ENCODE results near the gene ZC3H7B.

The ZC3H7B gene

DNA sequence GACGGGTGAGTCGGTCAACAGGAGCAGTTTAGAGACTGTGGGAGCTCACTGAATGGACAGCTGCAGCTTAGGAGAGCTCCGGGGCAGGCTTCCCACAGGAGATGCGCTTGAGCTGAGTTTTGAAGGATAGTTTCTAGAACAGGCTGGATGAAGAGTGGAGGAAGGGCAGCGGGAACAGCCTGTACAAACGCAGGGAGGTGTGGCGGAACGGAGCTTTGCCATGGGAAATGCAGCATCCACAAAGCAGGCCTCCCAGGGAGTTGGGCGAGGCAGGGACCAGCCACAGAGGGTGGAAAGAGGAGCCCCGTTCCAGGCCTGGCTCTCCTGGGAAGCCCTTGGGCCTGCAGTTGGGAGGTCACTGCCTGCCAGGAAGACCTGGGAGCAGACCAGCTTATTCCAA lies 53.7 kb downstream of the ZC3H7B start:
- DNase-seq (ENCODE audit: low read depth in 2 of 2): no peak

DNA sequence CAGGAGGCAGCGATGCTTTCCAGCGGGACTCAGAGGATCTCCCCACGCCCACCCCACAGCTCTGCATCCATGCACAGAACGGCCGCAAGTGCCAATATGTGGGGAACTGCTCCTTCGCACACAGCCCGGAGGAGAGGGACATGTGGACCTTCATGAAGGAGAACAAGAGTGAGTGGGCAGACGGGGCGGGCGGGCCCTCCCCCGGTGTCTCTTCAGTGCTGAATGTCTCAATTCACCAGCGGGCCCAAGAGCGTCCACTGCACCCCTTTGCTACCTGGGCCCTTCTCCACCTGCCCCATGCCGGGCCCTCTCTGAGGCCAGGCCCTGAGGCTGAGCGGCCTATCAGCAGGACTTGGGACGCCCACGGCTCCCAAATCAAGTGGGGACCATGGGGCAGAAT lies 54.6 kb downstream of the ZC3H7B start:
- DNase-seq (ENCODE audit: low read depth in 2 of 2): no peak

GRCh38 chr22:41356430-41357028 lies 55.2 kb downstream of the ZC3H7B start:
- no peak for DNase-seq (ENCODE audit: low read depth in 2 of 2)

DNA sequence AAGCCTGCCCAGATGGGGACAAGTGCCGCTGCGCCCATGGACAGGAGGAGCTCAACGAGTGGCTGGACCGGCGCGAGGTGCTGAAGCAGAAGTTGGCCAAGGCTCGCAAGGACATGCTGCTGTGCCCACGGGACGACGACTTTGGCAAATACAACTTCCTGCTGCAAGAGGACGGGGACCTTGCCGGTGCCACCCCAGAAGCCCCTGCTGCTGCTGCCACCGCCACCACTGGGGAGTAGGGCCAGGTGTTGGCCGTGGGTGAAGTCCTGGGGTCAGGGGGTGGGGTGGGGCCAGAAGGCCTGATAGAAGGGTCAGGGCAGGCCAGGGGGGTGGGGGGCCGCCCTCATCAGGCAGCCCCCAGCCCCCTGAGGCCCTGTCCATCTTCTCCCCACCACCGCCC lies 55.9 kb downstream of the ZC3H7B start:
- no peak for DNase-seq (ENCODE audit: low read depth in 2 of 2)

DNA sequence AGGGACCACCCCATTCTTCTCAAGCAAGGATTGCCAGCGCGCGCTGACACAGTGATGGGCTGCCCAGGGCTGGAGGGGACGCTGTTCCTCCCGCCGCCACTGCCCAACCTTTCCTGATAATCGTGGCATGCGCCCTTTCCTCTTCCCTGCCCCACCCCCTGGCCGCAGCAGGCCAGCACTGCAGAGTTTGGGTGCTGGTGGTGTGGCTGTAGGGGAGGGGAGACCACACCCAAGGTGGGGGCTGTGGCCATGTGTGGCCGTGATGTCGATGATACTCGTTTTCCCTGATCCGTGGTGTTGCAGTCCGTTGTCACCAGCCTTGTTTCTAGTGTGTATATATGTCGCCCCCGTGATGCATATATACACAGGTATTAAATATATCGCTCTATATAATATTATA lies 57.6 kb downstream of the ZC3H7B start:
- DNase-seq (ENCODE audit: low read depth in 2 of 2): no peak

DNA sequence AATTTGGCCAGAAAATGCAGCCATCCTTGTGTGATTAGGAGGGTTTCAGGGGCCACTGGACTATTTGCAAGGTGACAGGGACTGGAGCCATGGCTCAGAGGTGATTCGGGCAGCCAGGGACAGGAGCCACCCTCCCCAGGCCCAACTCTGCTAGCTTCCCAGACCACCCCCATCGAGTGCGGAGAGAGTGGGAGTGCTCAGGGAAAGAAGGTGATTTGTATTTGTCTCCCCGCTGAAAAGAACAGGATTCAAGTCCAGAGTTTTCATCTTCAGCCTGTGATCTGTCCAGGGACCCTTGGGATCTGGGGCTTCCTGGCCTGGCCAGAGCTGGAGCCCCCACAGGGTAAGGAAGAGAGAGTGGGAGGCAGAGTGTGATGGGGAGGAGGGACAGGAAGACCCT lies 58.1 kb downstream of the ZC3H7B start:
- no peak for DNase-seq (ENCODE audit: low read depth in 2 of 2)

DNA sequence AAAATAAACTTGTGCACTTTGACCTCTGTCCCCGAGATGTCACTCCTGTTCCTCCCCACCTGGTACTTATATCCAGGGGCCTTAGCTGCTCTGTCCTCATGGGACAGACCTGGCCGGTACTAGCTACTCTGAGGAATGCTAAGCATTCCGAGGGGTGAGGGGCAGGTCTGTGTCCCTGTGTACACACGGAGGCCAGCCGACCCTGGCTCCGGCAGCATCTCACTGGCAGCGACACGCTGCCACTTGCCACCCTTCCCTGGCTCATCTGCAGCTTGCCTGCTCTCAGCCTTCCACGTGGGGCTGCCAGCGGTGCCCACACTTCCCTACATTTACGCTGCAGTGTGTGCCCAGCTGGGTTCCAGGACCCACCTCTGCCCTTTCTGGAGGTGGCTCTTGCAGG lies 58.8 kb downstream of the ZC3H7B start:
- DNase-seq (ENCODE audit: low read depth in 2 of 2): no peak

- no peak for DNase-seq (ENCODE audit: low read depth in 2 of 2)
Observed at GRCh38 chr22:41361716-41362310, 60.5 kb downstream of the ZC3H7B start.

- DNase-seq (ENCODE audit: low read depth in 2 of 2): no peak
Observed at GRCh38 chr22:41362615-41363014, 61.3 kb downstream of the ZC3H7B start.

DNA sequence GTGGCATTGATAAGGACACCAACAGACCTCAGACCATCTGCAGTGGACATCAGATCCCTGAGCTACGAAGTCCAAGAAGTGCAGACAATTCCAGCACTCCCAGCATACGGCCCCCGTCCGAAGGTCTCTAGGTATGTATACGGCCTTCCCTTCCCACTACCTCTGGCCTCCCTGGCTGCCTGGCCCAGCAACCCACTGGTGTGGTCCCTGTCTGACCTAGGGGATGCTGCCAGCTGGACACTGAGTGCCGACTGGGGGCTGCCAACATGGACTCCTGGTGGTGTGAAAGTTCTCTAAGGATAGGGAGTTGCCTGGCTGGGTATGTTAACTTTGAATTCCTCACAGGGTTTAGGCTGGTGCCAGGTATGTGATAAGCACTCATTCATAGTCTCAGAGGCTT lies 62.9 kb downstream of the ZC3H7B start:
- no peak for DNase-seq (ENCODE audit: low read depth in 2 of 2)

DNA sequence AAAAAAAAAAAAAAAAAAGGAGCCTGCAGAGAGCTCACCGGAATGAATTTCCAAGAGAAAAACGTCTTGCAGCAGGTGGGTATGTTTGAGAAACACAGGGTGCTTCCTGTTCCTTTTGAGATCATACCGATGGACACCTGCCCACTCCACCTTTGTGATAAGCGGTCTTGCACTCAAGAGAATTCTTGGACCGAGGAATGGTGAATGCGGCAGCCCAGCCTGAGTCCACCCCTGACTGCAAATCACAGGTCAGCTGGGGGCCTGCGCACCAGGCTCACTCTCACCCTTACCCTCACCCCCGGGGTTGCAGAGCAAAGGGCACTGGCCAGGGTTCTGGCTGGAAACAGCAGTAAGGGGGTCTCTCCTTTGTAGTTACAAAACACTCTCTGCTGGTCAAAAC lies 63.6 kb downstream of the ZC3H7B start:
- DNase-seq (ENCODE audit: low read depth in 2 of 2): no peak

DNA sequence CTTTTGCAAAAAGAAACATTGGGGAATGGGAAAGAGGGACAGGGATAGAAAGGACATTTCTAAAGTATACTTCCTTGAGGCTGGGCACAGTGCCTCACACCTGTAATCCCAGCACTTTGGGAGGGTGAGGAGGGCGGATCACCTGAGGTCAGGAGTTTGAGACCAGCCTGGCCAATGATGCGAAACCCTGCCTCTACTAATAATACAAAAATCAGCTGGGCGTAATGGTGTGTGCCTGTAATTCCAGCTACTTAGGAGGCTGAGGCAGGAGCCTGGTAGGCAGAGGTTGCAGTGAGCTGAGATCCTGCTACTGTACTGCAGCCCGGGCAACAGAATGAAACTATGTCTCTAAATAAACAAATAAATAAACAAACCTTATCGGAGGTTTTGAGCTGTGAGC lies 64.1 kb downstream of the ZC3H7B start:
- no peak for DNase-seq (ENCODE audit: low read depth in 2 of 2)

DNA sequence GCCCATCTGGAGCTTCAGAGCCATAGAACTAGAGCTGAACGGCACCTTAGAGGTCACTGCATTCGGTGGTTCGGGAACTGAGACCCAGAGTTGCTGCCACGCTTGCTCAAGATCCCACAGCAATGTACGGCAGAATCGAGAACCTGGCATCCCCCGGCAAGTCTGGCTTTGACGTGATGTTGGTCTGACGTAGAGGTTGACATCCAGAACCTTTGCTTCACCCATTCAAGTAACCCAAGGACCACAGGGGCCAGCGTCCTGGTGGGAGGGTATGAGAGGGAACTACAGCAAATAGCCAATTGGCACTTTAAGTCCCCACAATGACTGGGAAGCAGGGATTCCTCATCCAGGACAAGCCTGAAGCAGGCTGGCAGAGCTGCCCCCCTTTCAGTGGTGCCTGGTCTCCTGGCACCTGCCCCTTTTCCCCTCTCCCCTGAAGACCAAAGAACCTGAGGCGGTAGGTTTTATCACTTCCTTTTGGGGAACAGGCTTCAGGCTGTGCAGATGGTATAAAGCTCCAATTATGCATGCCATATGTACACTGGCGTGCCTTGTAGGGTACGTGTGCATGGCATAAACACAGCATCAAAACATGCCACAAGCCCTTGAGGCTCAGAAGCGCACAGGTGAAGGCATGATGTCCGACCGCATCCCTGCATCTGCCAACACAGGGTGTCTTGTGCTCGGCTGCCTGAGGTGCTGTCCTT lies 65.2 kb downstream of the ZC3H7B start:
- DNase-seq (ENCODE audit: low read depth in 2 of 2): no peak

GRCh38 chr22:41367039-41367679 lies 65.8 kb downstream of the ZC3H7B start:
- DNase-seq (ENCODE audit: low read depth in 2 of 2): peak; percentile 78 to 83

DNA sequence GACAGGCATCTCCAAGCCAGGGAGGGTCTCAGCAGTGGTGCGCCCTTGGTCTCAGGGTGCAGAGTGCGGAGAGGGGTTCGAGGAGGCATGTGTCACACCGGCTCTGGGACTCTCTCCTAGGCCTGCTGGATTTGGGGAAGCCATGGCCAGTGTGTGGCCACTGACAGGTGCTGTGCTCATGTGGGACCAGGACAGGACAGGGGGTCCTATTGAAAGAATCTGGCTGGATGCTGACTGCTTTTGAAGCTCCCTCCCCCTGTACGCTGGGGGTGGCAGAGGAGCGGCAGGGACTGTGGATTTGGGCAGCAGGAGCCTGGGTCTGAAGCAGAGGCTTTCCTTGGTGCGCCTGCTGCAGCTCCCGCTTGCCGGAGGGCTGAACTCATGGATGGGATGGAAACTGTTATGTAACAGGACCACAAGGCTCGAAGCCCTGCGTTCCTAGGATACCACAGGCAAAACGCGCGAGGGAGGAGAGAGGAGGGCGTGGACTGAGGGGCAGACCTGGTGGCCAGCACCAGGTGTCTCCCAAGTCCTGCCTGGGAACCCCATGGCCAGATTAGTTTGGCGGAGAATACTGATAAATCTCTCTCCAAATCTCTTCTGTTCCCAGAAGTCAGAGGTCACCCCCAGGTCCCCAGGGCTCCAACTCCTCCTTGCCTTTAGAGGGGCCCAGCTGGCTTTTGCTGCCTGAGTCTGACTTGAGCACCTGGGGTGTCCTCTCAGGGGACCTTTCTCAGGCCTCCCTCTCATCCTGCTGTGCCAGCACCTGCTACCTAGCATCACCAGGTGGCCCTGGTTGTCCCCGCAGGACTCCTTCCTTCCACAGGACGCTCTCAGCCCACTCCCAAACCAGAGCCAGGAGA lies 66.6 kb downstream of the ZC3H7B start:
- no peak for DNase-seq (ENCODE audit: low read depth in 2 of 2)

GRCh38 chr22:41368543-41369423 lies 67.5 kb downstream of the ZC3H7B start:
- no peak for DNase-seq (ENCODE audit: low read depth in 2 of 2)

DNA sequence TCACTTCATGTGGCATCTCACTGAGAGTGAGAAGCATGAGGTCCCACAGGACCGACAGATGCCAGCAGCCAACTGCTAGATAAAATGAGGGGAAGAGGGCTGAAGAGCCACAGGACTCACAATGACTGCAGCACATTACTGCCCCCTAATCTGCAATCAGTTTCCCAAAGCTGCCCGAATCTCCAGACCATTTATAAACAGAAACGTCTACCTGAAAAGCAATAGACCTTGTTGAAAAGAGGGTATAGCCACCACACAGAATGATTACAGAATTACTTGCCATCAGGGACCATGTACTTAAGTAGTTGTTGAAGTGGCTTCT lies 68.1 kb downstream of the ZC3H7B start:
- no peak for DNase-seq (ENCODE audit: low read depth in 2 of 2)

- no peak for DNase-seq (ENCODE audit: low read depth in 2 of 2)
Observed at GRCh38 chr22:41369837-41370236, 68.5 kb downstream of the ZC3H7B start.

DNA sequence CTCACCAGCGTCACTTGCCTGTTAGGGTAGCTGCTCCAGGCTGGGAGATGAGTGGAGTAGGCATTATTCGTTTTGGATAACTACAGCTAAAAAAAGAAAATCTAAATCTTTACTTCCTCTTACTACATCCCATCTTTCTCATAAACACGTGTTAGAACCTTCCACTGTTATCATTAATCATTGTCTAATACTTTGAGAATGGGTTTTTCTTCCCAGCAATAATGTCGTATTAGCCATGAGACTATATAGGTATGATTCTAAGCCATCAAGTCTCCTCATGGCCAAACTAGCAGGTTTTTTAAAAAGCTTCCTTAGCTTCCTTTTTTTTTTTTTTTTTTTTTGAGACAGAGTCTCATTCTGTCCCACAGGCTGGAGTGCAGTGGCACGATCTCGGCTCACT lies 76.5 kb downstream of the ZC3H7B start:
- no peak for DNase-seq (ENCODE audit: low read depth in 2 of 2)

GRCh38 chr22:41380993-41381328 lies 79.6 kb downstream of the ZC3H7B start:
- DNase-seq (ENCODE audit: low read depth in 2 of 2): peak; percentile 26 to 27
